ENCODE results near the gene GIT2. TPM values are rescaled to one million over a fixed set of nuclear protein-coding genes. Genes with fewer than 3 reads are reported as not detected.

Gene GIT2
- total and polyA plus RNA-seq, 9 donors = 17.4 to 58.8 (median 43.7) TPM

DNA sequence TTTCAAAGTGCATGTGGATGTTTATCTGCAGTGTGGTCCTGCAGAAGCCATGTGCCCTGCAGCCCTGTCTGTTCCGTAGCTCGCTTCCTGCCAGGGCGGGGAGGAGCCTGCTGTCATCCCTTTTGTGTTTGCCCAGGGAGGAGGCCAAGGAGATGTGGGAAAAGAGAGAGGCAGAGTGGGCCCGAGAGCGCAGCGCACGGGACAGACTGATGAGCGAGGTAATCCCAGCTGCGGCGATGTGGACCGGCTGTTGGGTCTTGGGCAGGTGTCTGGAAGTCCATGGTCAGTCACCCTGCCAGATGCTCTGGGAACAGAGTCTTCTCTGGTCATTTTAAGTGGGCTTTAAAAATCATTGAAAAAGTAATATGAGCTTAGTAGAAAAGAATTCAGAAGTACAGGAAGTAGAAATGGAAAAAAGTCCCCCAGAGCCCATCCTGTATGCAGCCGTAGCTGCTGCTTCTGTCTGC lies 83.3 kb downstream of the GIT2 start:
- 80 to 87% (median 86%) methylated on average over 12 of the region's 12 CpGs for WGBS, 3 donors
- H3K4me3 ChIP-seq = no peak overlapping the region
- intact Hi-C loops (cut with DNase I) = no loop called here
- no peak for TF ChIP-seq EP300 (IDR thresholded peaks at IDR 0.05)
- TF ChIP-seq, protein P1, sequence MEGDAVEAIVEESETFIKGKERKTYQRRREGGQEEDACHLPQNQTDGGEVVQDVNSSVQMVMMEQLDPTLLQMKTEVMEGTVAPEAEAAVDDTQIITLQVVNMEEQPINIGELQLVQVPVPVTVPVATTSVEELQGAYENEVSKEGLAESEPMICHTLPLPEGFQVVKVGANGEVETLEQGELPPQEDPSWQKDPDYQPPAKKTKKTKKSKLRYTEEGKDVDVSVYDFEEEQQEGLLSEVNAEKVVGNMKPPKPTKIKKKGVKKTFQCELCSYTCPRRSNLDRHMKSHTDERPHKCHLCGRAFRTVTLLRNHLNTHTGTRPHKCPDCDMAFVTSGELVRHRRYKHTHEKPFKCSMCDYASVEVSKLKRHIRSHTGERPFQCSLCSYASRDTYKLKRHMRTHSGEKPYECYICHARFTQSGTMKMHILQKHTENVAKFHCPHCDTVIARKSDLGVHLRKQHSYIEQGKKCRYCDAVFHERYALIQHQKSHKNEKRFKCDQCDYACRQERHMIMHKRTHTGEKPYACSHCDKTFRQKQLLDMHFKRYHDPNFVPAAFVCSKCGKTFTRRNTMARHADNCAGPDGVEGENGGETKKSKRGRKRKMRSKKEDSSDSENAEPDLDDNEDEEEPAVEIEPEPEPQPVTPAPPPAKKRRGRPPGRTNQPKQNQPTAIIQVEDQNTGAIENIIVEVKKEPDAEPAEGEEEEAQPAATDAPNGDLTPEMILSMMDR (IDR thresholded peaks at IDR 0.05) = no peak
- TF ChIP-seq POLR2A (IDR thresholded peaks at IDR 0.05) = no peak
- no peaks in the 10 kb centered on the region for H3K27me3 ChIP-seq
- no peak for DNase-seq
- H3K4me1 ChIP-seq (ENCODE audit: insufficient read depth) = no peaks in the 10 kb centered on the region
- no peaks in the 10 kb centered on the region for H3K36me3 ChIP-seq
- H3K9me3 ChIP-seq = no peaks in the 10 kb centered on the region
- no peak overlapping the region for H3K27ac ChIP-seq

GRCh38 chr12:109910969-109911348 lies 85.2 kb downstream of the GIT2 start:
- 71 to 85% (median 74%) methylated on average over 12 of the region's 12 CpGs for WGBS, 3 donors
- H3K36me3 ChIP-seq = no peaks in the 10 kb centered on the region
- no peak for DNase-seq
- TF ChIP-seq, protein P1 (IDR thresholded peaks at IDR 0.05) = no peak
- no peak for TF ChIP-seq EP300 (IDR thresholded peaks at IDR 0.05)
- no peaks in the 10 kb centered on the region for H3K9me3 ChIP-seq
- no peak overlapping the region for H3K4me3 ChIP-seq
- no peaks in the 10 kb centered on the region for H3K4me1 ChIP-seq (ENCODE audit: insufficient read depth)
- no peak overlapping the region for H3K27ac ChIP-seq
- intact Hi-C loops (cut with DNase I) = no loop called here
- H3K27me3 ChIP-seq = no peaks in the 10 kb centered on the region

- Histone ChIP-seq H3K27ac (no peak overlapping the region), H3K9me3 (no peaks in the 10 kb centered on the region), H3K27me3 (no peaks in the 10 kb centered on the region), H3K4me3 (no peak overlapping the region), H3K4me1 (ENCODE audit: insufficient read depth) (no peaks in the 10 kb centered on the region), H3K36me3 (no peaks in the 10 kb centered on the region)
- WGBS, 3 donors = 83 to 88% (median 84%) methylated on average over 8 of the region's 8 CpGs
- intact Hi-C loops (cut with DNase I) = no loop called here
- no peak for DNase-seq
- TF ChIP-seq POLR2A (IDR thresholded peaks at IDR 0.05) = no peak
- TF ChIP-seq, protein P1 (IDR thresholded peaks at IDR 0.05) = no peak
- TF ChIP-seq EP300 (IDR thresholded peaks at IDR 0.05) = no peak
Observed at GRCh38 chr12:109910254-109910968, 85.8 kb downstream of the GIT2 start.

- no peaks in the 10 kb centered on the region for H3K36me3 ChIP-seq
- H3K4me1 ChIP-seq (ENCODE audit: insufficient read depth) = no peaks in the 10 kb centered on the region
- WGBS, 3 donors = 76 to 81% (median 79%) methylated on average over 10 of the region's 10 CpGs
Observed at GRCh38 chr12:109905301-109905700, 90.9 kb downstream of the GIT2 start.

More at GRCh38 chr12:109905301-109905700, 90.9 kb downstream of the GIT2 start:
- no peaks in the 10 kb centered on the region for H3K27me3 ChIP-seq
- no peak overlapping the region for H3K27ac ChIP-seq
- DNase-seq = no peak
- intact Hi-C loops (cut with DNase I) = no loop called here
- no peaks in the 10 kb centered on the region for H3K9me3 ChIP-seq
- TF ChIP-seq, protein P1 (IDR thresholded peaks at IDR 0.05) = no peak
- TF ChIP-seq POLR2A (IDR thresholded peaks at IDR 0.05) = no peak
- no peak for TF ChIP-seq EP300 (IDR thresholded peaks at IDR 0.05)
- no peak overlapping the region for H3K4me3 ChIP-seq
